NCI-H146 (cell line): ENCODE data around the gene ACTG2.

Experiments
- DNase-seq: peaks from one replicate; lab custom pipeline; 2025; lab: John Stamatoyannopoulos, UW

ACTG2 gene

GRCh38 chr2:73969356-73969755 lies 76.5 kb downstream of the ACTG2 start:
- no peak for DNase-seq
